Activated CD8-positive, alpha-beta memory T cell treated with anti-CD3 and anti-CD28 coated beads, Interleukin-2, amount 50 U/mL, for 48 hours (primary cell): ENCODE measurements around the gene UFSP1.

Experiments
- DNase-seq: peaks from one replicate; pipeline ENCODE4 v3.0.0-alpha.2; 2020

The UFSP1 gene

GRCh38 chr7:100854146-100854895 lies 35.2 kb downstream of the UFSP1 start:
- DNase-seq: no peak

GRCh38 chr7:100852048-100852872 lies 37.3 kb downstream of the UFSP1 start, which contains the start of gene SLC12A9:
Gene SLC12A9 (plus strand): TSS chr7:100852713. CDS start chr7:100854198, 1,485 bp downstream.
- DNase-seq: peak; percentile 92

DNA sequence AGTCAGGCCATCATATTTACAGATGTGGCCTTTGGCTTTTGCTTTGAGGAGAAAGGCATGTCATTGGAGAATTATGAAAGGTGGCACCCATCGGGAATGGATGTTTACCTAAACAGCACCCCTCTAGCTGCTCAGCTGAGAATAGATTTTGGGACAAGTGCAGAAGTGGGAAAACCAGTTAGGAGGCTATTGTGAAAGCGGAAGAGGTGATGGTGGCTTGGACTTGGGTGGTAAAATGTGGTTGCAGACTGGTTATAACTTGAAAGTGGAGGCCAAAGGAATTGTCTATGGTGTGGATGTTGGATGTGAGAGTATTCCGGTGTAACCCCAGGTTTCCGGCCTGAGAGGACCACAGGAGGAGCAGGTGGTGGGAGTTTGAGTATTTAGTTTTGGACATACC lies 42.2 kb downstream of the UFSP1 start:
- no peak for DNase-seq

DNA sequence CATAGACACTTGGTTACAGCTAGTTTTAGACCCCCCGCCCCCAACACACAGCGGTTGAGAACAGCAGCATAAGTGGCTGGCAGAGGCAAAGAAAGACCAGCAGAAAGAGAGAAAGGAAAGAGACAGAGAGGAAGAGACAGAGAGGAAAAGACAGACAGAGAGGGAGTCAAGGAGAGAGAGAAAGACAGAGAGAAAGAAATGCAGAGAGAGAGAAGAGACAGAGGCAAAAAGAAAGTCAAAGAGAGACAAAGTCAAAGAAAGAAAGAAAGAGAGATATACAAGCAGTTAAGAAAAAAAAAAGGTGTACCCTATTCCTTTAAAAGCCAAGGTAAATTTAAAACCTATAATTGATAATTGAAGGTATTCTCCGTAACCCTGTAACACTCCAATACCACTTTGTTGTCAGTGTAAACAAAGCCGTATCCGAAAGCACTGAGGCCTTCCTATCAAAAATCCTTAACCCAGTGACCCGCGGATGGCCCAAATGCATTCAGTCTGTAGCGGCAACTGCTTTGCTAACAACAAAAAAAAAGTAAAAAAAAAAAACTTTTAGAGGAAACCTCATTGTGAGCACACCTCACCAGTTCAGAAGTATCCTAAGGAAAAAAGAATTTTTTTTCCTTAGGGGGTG lies 48.9 kb downstream of the UFSP1 start:
- no peak for DNase-seq

DNA sequence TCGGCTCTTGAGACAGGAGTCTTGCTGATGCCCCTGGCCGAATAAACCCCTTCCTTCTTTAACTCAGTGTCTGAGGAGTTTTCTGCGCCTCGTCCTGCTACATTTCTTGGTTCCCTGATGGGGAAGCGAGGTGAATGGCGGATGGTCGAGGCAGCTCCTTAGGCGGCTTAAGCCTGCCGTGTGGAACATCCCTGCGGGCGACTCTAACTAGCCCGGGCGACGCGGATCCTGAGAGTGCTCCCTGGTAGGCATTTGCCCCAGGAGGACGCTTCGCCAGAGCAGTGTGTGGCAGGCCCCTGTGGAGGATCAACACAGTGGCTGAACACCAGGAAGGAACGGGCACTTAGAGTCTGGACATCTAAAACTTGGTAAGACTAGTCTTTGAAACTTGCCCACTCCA lies 50.2 kb downstream of the UFSP1 start:
- no peak for DNase-seq
